GM12874 (cell line): ENCODE results near the gene LRIG3.
A peak's percentile ranks its signal among the peaks of the same experiment; 100 is the strongest.

ENCODE experiments used
- CTCF ChIP-seq: IDR thresholded peaks from 2 replicates; pipeline ENCODE4 v1.5.1; 2011; ENCODE audit warnings: low read depth, mild to moderate bottlenecking, control low read depth, low read length, moderate library complexity; ENCODE audit not compliant: insufficient read depth

LRIG3 gene

GRCh38 chr12:58942345-58942744, 22.0 kb upstream of the LRIG3 start:
- no peak for TF ChIP-seq CTCF

DNA sequence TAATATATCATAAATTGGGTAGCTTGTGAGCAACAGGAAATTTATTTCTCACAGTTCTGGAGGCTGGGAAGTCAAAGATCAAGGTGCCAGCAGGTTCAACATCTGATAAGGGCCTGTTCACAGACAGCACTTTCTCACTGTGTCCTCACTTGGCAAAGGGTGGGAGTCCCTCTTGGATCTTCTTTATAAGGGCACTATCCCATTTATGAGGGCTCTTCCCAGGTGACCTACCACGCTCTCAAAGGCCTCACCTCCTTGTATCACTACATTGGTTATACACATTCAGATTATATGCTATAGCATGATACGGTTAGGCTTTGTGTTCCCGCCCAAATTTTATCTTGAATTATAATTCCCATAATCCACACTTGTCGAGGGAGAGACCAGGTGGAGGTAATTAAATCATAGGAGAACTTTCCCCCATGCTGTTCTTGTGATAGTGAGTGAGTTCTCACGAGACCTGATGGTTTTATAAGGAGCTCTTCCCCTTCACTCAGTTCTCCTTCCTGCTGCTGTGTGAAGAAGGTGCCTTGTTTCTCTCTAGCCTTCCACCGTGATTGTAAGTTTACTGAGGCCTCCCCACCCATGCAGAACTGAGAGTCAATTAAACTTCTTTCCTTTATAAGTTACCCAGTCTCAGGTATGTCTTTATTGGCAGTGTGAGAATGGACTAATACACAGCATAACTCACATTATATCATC, 19.2 kb upstream of the LRIG3 start:
- TF ChIP-seq CTCF = no peak

DNA sequence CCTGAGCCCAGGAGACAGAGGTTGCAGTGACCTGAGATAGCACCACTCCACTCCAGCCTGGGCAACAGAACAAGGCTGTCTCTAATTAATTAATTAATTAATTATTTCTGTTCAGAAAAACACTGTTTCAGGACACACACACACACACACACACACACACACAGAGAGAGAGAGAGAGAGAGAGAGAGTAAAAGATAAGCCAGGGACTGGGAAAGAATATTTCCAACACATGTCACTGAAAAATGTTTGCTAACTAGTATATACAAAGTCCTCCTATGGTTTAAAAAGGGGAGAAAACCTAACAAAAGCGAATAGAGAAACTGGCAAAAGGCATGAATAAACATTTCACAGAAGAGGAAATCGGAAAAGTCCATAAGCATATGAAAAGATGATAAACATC, 18.1 kb upstream of the LRIG3 start:
- TF ChIP-seq CTCF = no peak

GRCh38 chr12:58934528-58934927, 14.2 kb upstream of the LRIG3 start:
- no peak for TF ChIP-seq CTCF

DNA sequence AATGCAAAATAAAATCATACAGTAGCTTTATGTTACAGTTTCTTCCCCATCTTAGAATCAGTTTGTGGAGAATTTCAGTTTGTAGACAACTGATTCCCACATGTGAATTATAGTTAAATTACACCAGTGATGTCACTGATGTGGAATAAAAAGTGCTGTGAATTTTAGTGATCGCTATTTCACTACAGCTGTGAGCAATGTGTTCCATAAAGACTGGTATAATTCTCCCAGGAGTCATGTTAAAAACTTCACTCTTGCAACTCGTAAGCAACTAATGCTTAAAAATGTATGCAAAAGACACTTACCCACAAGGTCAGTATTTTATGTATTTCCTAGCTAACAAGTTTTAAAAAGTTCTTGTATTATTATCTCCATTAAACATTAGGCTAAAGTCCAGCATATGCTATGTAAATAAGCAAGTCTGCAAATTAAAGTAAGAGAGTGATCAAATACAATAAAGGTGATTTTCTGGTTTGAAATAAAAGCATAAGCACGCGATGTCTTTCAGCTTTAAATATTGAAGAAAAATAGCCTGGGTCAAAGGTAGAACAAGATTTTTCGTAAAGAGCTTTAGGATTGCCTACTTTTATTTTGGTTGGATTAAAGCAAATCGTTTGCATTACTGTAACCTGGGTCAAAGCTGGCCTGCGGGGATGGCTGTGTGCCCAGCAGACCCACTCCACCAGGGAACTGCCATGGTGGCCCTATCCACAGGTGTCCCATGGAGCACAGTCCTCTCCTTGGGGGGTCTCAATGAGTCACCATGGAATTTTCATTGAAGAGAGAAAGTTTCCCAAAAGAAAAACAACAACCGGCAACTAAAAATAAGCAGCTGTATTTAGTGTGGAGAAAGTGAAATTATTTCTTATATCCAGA, 12.7 kb upstream of the LRIG3 start:
- TF ChIP-seq CTCF = no peak

DNA sequence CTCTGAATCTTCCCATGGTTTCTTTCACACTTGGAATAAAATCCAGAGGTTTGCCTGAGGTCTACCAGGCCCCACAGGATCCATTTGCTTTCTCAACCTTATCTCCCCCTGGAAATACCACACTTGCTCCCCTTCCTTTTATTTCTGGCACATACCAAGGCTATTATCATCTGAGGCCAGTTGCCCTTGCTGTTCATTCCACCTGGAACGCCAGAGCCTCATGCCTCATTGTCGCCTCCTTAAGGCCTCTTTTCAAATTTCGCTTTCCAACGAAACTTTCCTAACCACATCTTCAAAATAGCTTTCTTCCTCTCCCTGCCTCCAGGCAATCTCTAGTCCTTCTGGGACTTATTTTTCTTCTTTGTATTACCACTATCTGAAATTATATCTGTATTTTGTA, 11.2 kb upstream of the LRIG3 start:
- peak; percentile 19; the same call in 1 of the 2 replicates for TF ChIP-seq CTCF

- no peak for TF ChIP-seq CTCF
Measured at GRCh38 chr12:58930770-58931324, 10.5 kb upstream of the LRIG3 start.
